NK-92 treated with Interleukin-12 subunit alpha and Interleukin-12 subunit beta, amount 100 ng/mL, for 24 hours (cell line): Measurements from ENCODE around the gene OPCML.

Experiments used
- DNase-seq: peaks from one replicate; lab custom pipeline; 2025; lab: John Stamatoyannopoulos, UW

The OPCML gene

GRCh38 chr11:132790971-132791370 is 741.3 kb downstream of the OPCML start:
- no peak for DNase-seq

GRCh38 chr11:132790466-132790865 is 741.8 kb downstream of the OPCML start:
- no peak for DNase-seq

- DNase-seq, result no peak
Observed at GRCh38 chr11:132788816-132789325, 743.4 kb downstream of the OPCML start.

GRCh38 chr11:132785878-132786277 is 746.4 kb downstream of the OPCML start:
- DNase-seq, result no peak

GRCh38 chr11:132784441-132784840 is 747.9 kb downstream of the OPCML start:
- no peak for DNase-seq

GRCh38 chr11:132782102-132782501 is 750.2 kb downstream of the OPCML start:
- DNase-seq, result no peak

GRCh38 chr11:132780046-132780445 is 752.3 kb downstream of the OPCML start:
- no peak for DNase-seq

- DNase-seq, result no peak
Observed at GRCh38 chr11:132779497-132779896, 752.8 kb downstream of the OPCML start.

- DNase-seq, result no peak
Observed at GRCh38 chr11:132777067-132777975, 755.0 kb downstream of the OPCML start.

- no peak for DNase-seq
Observed at GRCh38 chr11:132773751-132774150, 758.5 kb downstream of the OPCML start.

- no peak for DNase-seq
Observed at GRCh38 chr11:132772703-132773545, 759.4 kb downstream of the OPCML start.

GRCh38 chr11:132771746-132772145 is 760.6 kb downstream of the OPCML start:
- no peak for DNase-seq

GRCh38 chr11:132770829-132771530 is 761.3 kb downstream of the OPCML start:
- no peak for DNase-seq

GRCh38 chr11:132763503-132763902 is 768.8 kb downstream of the OPCML start:
- DNase-seq, result no peak

GRCh38 chr11:132755934-132756333 is 776.4 kb downstream of the OPCML start:
- no peak for DNase-seq

GRCh38 chr11:132751516-132752250 is 780.6 kb downstream of the OPCML start:
- DNase-seq, result no peak

GRCh38 chr11:132746305-132746704 is 786.0 kb downstream of the OPCML start:
- DNase-seq, result no peak

- no peak for DNase-seq
Observed at GRCh38 chr11:132745306-132745705, 787.0 kb downstream of the OPCML start.

GRCh38 chr11:132744771-132745170 is 787.5 kb downstream of the OPCML start:
- DNase-seq, result no peak

GRCh38 chr11:132743601-132744000 is 788.7 kb downstream of the OPCML start:
- DNase-seq, result no peak

GRCh38 chr11:132742929-132743328 is 789.4 kb downstream of the OPCML start:
- DNase-seq, result no peak
